Astrocyte of the cerebellum (primary cell): ENCODE data around the gene PEX5L.

Experiments
- DNase-seq: peaks from one replicate; pipeline ENCODE4 v3.0.0-alpha.2; 2011; ENCODE audit warnings: low read depth
- H3K4me3 ChIP-seq: 2 replicates; pipeline ENCODE4 v1.5.1; 2011; ENCODE audit warnings: mild to moderate bottlenecking, low read depth, low read length, moderate library complexity
- in situ Hi-C: cut with HindIII; loops from 2 replicates; pipeline ENCODE4 v1.10.0; 2017; ENCODE audit warnings: low sequenced_read_pairs
- TF ChIP-seq, protein P1 (sequence below): IDR thresholded peaks from 2 replicates; pipeline ENCODE4 v1.5.1; 2012; ENCODE audit warnings: low read length, low read depth, moderate library complexity, mild to moderate bottlenecking; ENCODE audit errors: missing control alignments

PEX5L gene

DNA sequence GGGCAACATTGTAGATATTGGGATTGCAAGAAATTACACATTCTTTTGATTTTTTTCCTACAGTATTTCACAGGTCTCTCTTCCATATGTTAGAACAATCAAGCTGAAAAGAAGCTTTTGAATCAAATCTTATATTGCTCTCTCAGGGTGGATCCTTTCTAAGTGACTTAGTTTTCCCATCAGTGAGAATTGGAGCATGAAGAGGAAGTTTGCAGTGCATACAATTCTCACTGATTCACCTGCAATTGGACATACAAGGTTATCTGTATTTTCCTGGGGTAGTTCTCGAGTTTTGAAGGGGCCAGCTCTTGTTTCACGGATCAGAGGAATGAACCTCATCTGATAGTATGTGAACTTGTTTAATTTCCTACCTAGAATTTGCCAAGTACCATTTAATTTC, 150.8 kb downstream of the PEX5L start:
- no peak overlapping the region for H3K4me3 ChIP-seq
- no peak for DNase-seq
- TF ChIP-seq, protein P1, sequence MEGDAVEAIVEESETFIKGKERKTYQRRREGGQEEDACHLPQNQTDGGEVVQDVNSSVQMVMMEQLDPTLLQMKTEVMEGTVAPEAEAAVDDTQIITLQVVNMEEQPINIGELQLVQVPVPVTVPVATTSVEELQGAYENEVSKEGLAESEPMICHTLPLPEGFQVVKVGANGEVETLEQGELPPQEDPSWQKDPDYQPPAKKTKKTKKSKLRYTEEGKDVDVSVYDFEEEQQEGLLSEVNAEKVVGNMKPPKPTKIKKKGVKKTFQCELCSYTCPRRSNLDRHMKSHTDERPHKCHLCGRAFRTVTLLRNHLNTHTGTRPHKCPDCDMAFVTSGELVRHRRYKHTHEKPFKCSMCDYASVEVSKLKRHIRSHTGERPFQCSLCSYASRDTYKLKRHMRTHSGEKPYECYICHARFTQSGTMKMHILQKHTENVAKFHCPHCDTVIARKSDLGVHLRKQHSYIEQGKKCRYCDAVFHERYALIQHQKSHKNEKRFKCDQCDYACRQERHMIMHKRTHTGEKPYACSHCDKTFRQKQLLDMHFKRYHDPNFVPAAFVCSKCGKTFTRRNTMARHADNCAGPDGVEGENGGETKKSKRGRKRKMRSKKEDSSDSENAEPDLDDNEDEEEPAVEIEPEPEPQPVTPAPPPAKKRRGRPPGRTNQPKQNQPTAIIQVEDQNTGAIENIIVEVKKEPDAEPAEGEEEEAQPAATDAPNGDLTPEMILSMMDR, result no peak
- in situ Hi-C loops, result no loop called here

DNA sequence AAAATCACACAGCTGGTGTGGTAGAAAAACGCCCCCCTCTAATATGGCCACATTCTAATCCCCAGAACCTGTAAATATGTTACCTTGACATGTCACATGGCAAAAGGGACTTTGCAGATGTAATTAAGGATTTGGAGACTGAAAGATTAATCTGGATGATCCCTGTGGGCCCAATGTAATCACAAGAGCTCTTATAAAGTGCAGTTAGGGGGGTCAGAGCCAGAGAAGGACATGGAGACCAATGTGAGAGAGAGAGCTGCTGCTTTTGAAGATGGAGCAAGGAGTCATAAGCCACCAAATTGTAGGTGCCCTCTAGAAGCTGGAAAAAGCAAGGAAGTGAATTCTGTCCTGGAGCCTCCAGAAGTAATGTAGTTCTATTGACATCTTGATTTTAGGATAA, 152.6 kb downstream of the PEX5L start:
- in situ Hi-C loops, result no loop called here

DNA sequence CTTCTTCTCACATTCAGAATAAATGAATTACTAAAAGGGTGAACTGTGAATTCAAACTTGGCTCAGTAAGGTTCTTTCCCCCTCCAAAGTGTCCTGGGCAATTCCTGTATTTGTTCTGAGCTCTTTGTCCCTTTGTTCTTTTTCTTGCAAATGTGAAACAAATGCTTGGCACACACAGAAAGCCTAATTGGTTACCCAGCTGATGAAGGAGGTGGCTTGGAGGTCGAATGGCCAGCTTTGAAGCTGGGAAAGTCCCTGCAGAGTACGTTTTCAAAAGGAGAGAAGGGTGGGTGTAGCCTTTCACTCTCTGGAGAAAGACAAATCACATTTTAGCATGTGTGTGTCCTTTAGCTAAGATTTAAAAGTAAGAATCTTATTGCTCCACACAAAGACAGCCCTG, 154.4 kb downstream of the PEX5L start:
- in situ Hi-C loops, result no loop called here
- TF ChIP-seq, protein P1, result no peak
- DNase-seq, result no peak
- H3K4me3 ChIP-seq, result no peak overlapping the region

More for the DNA sequence above, 152.6 kb downstream of the PEX5L start:
- H3K4me3 ChIP-seq, result no peak overlapping the region
- no peak for DNase-seq
- TF ChIP-seq, protein P1, result no peak

DNA sequence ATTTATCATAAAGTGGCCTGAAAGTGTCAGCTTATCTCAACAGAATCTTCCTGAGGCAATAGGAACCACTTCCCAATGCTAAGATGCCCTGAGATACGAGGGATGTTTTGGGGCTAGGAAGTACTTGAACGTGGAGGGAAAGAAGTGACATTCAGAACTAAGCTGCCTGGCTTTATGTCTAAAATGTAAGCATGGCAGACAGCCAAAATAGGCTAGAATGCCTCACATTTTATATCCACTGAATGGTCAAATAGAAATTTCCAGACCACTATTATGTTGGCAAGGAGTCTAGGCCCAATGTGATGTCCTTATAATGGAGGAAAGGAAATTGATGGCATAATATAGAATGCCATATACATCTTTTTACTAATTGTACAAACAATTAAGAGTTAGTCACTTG, 154.9 kb downstream of the PEX5L start:
- in situ Hi-C loops, result no loop called here
- no peak overlapping the region for H3K4me3 ChIP-seq
- no peak for DNase-seq
- TF ChIP-seq, protein P1, result no peak

DNA sequence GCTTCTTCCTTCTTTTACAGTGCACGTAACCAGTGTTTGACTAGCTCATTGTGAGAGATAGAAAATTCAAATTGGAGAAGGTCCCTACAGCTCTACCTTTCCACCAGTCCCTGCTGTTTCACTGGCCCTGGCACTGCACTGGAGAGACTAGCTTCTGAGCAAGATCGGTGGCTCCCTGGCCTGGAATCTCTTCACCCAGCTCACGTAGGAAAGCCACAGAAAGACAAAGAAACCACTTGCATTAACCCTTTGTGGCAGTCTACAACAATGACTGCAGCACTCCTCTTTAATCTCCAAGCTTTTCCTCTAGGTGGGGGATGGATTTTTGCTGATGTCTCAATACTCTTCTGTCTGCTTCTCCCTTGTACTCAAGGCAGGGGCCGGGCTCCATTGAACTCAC, 155.9 kb downstream of the PEX5L start:
- in situ Hi-C loops, result no loop called here
- H3K4me3 ChIP-seq, result no peak overlapping the region
- no peak for DNase-seq
- TF ChIP-seq, protein P1, result no peak

DNA sequence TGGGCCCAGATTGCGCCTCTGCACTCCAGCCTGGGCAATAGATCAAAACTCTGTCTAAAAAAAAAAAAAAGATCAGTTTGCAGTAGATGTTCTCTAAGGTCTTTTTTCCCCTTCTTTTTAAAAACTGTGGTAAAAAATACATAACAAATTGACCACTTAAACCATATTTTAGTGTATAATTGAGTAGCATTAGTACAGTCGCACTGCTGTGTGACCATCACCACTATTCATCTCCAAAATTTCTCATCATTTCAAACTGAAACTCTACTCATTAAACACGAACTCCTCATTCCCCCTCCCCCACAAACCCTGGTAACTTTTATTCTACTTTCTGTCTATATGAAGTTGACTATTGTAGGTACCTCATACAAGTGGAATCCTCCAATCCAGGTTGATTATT, 160.3 kb downstream of the PEX5L start:
- DNase-seq, result no peak
- TF ChIP-seq, protein P1, result no peak
- in situ Hi-C loops, result no loop called here
- H3K4me3 ChIP-seq, result no peak overlapping the region

DNA sequence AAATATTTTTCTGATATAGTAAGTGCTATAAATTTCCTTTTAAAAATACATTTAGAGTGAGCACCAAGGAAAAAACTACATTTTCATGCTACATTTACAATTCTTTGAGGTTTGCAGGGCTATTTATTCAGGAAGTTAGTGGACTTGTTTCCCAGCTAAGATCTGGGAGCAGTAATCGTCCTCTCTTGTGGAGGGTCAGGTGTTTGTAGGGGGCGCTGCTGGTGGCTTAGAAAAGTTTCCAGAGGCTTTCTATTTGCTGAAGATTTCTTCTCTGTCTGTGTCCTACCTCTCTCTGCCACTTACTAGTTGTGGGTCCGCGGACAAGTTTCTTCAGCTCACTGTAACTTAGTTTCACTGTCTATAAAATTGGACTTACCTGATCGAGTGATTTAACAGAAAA, 163.9 kb downstream of the PEX5L start:
- no peak overlapping the region for H3K4me3 ChIP-seq
- TF ChIP-seq, protein P1, result no peak
- DNase-seq, result no peak
- in situ Hi-C loops, result no loop called here
